Fibroblast of pulmonary artery (primary cell): ENCODE results near the gene CBLN3.

Source experiments
- DNase-seq: peaks from one replicate; pipeline ENCODE4 v3.0.0-alpha.2; 2010; ENCODE audit warnings: low read depth
- H3K4me3 ChIP-seq: replicated peaks from 2 replicates; pipeline ENCODE4 v1.5.1; 2011; ENCODE audit warnings: low read depth, mild to moderate bottlenecking, control low read depth, low read length, moderate library complexity
- CTCF ChIP-seq: IDR thresholded peaks from 2 replicates; pipeline ENCODE4 v1.5.1; 2011; ENCODE audit warnings: mild to moderate bottlenecking, control low read depth, low read length, inconsistent platforms; ENCODE audit errors: missing control alignments

CBLN3 gene

GRCh38 chr14:24442240-24443052, 13.0 kb upstream of the CBLN3 start, which contains the start of gene SDR39U1:
Gene SDR39U1, minus strand, starts transcription at chr14:24442776. Its CDS starts 7 bp downstream, at chr14:24442769.
- DNase-seq: peak; percentile 100
- TF ChIP-seq CTCF: no peak
- peak within 1 kb of the TSS; percentile 96 for H3K4me3 ChIP-seq

- no peak for DNase-seq
- peak overlapping the region; percentile 96 for H3K4me3 ChIP-seq
- no peak for TF ChIP-seq CTCF
Observed at GRCh38 chr14:24441904-24442239, 12.4 kb upstream of the CBLN3 start.

GRCh38 chr14:24441485-24441884, 12.0 kb upstream of the CBLN3 start:
- H3K4me3 ChIP-seq: peak overlapping the region; percentile 96
- no peak for TF ChIP-seq CTCF

GRCh38 chr14:24440606-24441399, 11.3 kb upstream of the CBLN3 start:
- TF ChIP-seq CTCF: no peak
- DNase-seq: no peak
- no peak overlapping the region for H3K4me3 ChIP-seq

More at GRCh38 chr14:24441485-24441884, 12.0 kb upstream of the CBLN3 start:
- DNase-seq: no peak

- H3K4me3 ChIP-seq: no peak overlapping the region
- no peak for DNase-seq
- no peak for TF ChIP-seq CTCF
Observed at GRCh38 chr14:24439830-24440605, 10.6 kb upstream of the CBLN3 start.

- no peak for TF ChIP-seq CTCF
- DNase-seq: no peak
- H3K4me3 ChIP-seq: no peak overlapping the region
Observed at GRCh38 chr14:24439257-24439656, 9.8 kb upstream of the CBLN3 start.
